Dedifferentiated amniotic fluid mesenchymal stem cell (primary cell): Measurements from ENCODE around the gene FGF19.
"Not testable (repeated sequence)": the region's sequence is repeated elsewhere in the genome, so short reads cannot be mapped to it uniquely, and the experiment has no call there.

ENCODE experiments used
- DNase-seq: peaks from one replicate; pipeline ENCODE4 v3.0.0-alpha.2; 2016; ENCODE audit errors: extremely low spot score

FGF19 gene

DNA sequence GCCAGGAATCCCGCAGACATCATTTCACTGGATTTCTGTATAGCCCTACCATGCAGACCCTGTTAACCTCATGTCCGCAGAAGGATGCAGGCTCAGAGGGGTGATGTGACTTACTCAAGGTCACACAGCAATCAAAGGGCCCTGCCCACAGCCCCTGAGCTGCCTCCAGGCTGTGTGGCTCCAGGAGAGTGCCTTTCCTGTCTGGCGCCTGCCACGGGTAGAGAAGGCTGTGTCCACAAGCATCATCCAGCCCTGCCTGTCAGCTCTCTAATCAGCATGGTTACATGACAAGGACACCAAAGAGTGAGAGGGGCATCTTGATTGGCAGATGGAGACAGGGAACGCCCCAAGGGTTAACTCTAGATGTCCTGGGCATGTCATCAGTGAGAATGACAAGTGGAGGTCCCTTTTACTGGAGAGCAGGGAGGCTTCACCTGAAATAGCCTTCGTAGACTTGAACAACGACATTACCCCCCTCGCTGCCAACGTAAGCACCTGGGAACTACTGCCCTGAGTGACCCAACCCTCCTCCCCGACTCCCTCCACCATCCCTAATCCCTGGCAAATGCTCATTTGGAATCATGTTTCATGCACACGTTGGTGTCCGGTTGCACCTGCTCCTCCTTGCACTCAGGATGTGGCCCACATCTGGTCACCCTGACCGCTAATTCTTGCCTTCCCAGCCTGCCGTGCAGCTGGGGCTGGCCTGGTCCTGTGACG is 6.9 kb downstream of the FGF19 start:
- DNase-seq, result no peak

DNA sequence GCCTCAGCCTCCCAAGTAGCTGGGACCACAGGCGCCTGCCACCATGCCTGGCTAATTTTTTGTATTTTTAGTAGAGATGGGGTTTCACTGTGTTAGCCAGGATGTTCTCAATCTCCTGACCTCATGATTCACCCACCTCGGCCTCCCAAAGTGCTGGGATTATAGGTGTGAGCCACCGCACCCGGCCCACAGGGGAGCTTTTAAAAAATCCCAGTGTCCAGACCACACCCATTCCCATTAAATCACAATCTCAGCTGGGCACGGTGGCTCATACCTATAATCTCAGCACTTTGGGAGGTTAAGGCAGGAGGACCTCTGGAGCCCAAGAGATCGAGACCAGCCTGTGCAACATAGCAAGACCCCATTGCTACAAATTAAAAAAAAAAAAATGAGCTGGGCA is 7.8 kb downstream of the FGF19 start:
- not testable (repeated sequence) for DNase-seq

DNA sequence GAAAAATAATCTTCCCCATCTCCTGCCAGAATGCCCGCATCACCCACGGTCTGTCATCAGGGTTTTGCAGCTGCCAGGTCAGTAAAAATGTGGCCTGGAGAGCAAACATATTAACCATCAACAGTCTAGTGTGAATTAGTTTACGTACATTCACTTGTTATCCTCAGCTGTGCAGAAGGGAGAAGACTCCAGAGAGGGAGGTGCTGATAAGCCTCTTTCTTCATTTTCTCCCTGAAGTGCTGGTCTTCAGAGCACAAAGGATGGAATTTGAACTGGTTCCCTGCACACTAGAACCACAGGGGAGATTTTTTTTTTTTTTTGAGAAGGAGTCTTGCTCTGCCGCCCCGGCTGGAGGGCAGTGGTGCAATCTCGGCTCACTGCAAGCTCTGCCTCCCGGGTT is 8.2 kb downstream of the FGF19 start:
- no peak for DNase-seq

DNA sequence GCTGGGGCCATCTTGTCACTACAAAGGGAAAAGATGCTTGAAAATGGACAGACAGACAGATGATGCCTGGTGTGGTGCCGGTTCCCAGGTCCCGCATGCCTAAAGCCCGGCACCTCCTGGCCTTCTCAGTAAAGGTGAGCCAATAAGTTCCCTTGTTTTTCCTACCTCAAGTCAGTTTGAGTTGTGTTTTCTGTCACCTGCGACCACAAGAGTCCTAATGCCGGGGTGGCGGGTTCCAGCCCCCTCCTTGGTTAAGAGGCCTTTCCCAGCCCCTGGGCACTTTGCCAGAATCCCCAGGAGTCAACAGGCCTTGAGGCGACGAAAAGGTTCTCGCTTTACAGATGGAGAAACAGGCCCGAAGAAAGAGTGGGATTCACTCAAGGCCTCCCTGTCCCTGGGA is 9.0 kb downstream of the FGF19 start:
- DNase-seq, result no peak

DNA sequence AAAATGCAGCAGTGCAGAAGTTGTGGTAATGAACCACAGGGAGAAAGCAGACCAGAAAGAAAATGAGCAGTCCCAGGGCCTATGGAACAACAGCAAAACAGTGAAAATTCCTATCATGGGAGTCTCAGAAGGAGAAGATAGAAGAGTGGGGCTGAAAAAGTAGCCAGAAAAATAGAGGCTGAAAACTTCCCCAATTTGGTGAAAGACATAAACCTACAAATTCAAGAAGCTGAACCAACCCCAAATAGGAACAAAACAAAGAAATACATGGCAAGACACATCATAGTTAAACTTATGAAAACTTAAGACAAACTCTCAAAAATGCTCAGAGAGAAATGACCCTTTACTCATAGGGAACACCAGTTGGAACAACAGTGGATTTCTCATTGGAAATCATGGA is 11.4 kb downstream of the FGF19 start:
- DNase-seq, result no peak

DNA sequence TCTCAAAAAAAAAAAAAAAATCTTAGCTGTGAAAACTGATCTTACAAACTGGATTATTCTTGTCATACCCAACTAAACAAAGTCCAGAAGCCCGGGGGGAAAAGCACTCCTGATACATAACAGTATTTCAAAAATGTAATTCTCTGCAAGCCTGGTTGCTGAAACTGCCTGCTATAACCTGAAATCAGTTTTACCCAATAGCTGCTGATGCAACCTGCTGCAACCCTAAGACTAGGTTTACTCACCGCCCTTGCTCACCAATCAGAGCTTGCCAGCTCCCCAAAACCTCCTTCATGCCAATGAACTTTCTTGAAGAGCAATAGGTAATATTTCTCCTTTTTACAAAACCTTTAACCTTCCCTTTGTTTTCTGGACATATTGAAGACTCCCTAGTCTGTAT is 12.4 kb downstream of the FGF19 start:
- peak; percentile 23 for DNase-seq

DNA sequence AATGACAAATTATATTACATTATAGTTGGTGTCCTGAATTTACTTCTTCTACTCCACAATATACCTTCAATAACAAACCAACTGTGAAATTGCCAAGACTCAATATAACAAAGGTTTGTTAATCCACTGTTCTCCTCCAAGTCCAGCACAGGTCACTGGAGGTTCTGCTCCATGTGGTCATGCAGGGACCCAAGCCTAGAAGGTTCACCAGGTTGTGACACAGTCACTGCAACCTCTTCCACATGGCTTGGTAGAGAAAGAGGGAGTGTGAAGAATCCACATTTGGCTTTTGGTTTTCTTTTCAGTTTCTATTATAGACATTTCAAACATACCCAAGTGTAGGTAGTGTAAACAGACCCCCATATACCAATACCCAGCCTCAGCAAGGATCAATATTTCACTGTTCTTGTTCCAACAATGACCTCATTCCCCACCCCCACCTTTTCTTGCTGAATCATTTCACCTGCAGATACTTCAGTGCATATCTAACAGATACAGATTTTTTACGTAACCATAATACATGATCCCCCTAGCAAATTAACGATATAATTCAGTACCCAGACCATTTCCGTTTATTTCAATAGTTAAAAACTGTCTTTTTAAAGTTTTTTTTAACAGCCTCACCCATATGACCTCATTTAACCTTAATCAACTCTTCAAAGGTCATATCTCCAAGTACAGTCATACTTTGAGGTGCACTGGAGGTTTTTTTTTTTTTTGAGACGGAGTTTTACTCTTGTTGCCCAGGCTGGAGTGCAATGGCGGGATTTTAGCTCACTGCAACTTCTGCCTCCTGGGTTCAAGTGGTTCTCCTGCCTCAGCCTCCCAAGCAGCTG is 14.1 kb downstream of the FGF19 start:
- DNase-seq, result no peak

DNA sequence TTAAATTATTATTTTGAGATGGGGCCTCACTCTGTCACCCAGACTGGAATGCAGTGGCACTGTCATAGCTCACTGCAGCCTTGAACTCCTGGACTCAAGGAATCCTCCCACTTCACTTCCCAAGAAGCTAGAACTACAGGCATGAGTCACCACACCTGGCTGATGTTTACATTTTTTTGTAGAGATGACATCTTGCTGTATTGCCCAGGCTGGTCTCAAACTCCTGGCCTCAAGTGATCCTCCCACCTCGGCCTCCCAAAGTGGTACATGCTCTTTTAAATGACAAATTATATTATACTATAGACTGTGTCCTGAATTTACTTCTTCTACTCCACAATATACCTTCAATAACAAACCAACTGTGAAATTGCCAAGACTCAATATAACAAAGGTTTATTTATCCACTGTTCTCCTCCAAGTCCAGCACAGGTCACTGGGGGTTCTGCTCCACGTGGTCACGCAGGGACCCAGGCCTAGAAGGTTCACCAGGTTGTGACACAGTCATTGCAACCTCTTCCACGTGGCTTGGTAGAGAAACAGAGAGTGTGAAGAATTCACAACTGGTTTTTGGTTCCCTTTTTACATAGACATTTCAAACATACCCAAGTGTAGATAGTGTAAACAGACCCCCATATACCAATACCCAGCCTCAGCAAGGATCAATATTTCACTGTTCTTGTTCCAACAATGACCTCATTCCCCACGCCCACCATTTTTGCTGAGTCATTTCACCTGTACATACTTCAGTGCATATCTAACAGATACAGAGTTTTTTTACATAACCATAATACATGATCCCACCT is 15.7 kb downstream of the FGF19 start:
- not testable (repeated sequence) for DNase-seq

DNA sequence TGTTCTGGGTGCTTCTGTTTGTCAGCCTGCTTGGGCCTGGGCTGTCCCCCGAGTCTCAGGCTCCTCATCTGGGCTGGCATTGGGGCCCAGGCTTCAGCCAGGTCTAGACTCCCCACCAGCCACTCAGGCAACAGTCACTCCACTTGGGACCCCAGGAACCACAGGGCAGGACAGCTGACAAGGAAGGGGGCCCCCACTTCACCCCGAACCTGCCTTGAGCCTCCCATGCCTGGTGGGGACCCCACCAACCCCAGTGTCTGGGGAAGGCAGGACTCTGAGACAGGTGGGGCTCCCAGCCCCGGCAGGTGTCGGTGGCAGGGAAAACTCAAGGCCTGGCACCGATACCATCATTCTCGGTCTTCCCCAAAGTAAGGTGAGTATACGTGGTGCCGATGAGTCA is 17.0 kb downstream of the FGF19 start:
- DNase-seq, result no peak

DNA sequence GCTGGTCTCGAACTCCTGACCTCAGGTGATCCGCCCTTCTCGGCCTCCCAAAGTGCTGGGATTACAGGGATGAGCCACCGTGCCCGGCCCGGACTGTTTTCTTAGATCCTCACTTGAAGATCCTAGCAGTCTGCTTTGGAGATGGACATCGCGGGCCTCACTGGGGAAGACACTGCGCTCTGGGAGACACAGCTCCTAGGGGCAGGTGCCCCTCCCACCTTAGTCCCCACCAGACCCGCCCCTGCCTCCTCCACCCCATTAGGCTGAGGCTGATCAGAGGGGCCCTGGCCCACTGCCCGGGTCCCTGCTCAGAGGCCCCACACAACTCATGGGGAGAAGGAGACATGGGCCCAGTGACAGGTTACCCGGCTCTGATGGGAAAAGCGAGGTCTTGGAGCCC is 17.4 kb downstream of the FGF19 start:
- no peak for DNase-seq

DNA sequence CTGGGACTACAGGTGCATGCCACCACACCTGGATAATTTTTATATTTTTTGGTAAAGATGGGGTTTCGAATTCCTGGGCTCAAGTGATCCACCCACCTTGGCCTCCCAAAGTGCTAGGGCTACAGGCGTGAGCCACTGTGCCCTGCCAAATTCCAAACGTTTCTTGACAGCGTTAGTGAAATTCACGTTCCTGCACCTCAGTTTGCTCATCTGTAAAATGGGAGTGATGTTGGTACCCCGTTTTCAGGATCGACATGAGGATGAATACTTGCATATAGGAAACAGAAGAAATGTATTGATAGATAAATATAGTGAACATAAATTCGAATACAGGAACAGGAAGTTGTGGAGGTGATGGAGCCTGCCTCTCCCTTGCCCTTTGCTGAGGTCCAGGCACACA is 18.5 kb downstream of the FGF19 start:
- DNase-seq, result no peak

DNA sequence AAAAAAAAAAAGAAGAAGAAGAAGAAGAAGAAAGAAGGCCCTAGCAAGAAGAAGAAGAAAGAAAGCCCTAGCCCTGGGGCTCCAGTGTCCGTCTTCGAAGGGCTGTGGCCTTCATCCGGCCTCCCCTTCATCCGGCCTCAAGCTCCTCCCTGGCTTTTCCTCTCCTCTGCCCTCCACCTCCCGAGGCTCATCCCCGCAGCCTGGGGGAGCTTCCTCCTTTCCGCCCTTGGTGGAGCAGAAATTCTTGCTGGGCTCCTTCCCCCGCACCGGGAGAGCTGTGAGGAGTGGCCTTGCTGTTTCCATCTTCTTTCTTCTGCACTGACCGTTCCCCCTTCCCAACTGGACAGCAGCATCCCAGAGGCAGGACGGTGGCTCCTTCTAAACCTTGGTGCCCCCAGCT is 19.2 kb downstream of the FGF19 start:
- no peak for DNase-seq

DNA sequence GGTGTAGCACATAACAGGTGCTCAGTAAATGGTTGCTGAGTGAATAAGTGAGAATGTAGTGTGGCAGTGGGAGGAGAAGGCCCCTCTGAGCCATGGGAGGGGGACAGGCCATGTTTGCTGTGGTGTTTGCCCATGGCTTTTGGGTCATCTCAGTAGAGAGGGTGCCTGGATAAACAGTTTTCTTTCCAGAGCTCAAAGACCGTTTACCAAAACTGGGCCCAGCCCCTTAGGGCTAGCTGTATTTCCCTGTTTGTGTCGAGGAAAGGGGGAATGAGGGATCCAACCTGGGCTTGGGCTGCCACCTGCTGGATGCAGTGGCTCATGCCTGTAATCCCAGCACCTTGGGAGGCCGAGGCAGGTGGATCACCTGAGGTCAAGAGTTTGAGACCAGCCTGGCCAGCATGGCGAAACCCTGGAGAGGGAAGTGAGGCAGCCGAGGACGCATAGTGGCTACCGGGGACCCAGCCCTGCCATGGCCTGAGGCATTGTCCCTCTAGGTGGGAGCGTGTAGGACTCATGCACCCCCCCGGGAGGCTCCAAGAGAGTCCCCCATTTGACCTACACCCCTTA is 20.0 kb downstream of the FGF19 start:
- DNase-seq, result no peak

DNA sequence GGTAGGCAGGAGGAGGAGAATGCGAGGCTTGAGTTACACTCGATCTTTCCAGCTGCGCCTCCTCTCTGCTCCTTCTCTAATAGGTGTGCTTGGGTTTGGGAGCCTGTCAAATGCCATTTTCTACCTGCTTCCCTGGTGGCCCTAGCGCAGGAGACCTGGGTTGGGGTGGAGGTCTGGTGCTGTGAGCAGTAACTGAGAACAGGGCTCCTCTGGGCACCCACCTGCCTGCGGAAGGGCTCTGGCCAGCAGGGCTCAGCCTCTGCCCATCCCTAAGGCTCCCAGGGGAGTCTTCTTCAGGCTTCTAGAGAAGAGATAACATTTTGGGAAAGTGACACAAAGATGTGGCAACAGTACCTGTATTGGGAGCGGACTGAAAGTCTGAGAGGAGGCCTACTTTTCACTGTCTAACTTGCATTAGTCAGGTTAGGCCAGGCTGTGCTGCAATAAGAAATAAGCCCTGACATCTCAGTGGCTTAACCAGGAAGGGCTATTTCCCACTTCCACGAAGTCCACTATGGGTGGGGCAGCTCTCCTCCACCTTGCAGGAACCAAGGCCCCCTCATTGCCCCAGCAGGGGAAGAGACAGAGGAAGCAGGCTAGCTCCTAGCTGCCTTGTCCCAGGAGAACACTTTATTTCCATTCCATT is 21.0 kb downstream of the FGF19 start:
- no peak for DNase-seq

DNA sequence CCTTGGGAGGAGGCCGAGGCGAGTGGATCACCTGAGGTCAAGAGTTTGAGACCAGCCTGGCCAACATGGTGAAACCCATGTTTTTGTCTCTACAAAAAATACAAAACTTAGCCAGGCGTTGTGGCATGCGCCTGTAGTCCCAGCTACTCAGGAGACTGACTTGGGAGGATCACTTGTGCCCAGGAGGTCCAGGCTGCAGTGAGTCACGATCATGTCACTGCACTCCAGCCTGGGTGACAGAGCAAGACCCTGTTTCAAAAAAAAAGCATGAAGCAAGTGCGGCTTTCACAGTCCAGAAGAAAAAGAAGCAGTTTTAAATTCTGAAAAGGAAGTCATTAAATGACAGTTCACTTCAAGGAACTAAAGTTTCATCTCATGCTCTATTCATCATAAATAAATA is 21.6 kb downstream of the FGF19 start:
- no peak for DNase-seq

DNA sequence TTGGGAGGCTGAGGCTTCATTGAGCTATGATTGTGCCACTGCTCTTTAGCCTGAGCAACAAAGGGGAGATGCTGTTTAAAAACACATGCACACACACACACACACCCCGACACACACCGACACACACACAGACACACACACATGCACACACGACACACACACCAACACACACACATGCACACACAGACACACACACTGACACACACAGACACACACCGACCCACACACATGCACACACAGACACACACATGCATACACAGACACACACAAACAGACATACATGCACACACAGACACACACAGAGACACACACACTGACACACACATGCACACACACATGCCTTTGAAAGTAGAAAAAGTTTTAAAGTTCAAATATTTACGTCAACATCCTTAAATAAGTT is 23.1 kb downstream of the FGF19 start:
- no peak for DNase-seq

DNA sequence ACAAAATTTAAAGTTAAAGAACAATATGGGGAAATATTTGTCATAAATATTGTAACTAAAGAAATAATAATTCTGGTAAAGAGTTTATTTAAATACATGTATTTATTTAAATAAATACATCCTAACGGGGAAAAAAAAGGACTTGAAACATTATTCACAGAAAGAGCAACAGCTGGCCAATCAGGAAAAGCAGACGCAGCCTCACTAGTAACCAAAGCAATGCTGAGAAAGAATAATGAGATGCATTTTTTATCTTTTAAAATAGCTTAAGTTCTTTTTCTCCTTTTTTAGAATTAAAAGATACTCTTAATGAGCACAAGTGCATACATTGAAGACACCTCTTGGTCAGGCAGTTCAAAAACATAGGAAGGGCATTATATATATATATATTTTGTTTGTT is 26.1 kb downstream of the FGF19 start:
- DNase-seq, result no peak

DNA sequence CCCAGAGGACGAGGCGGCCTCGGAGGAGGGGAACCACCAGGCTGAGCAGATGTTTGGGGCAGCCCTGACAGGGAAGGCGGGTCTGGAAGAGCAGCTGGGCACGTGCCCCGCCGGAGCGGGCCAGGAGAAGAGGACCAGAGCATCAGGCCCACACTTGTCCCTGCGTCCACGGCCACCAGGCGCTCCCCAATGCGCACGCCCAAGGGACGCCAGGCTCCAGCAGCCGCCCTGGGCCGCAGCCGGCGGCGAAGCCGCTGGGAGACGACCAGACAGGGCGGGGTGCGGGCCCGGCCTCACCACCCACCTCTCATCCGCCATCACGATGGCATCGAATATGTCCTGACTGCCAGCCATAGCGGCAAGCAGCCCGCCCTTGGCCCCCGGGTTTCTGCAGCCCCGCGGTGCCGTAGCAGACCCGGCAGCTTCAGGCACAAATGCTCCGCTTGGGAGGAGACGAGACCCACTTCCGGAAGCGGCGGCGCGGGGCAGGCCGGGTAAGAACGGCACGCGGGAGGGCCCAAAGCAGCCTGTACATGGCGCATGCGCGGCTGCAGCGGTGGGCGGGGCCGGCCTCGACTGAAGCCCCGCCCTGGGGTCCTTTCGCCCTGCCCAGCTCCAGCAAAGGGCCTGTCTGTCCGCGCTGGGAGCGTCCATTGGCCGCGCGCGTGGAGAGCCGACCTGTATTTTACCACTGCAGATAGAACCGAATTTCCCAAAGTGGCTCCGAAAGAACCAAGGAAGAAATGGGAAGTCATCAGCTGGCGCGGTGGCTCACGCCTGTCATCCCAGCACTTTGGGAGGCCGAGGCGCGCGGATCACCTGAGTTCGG is 28.7 kb downstream of the FGF19 start, which contains the start of gene LTO1:
Gene LTO1, minus strand, starts transcription at position 468 of the 829 bp plus-strand sequence. Its CDS starts 114 bp downstream, at position 354.
- peak; percentile 94 for DNase-seq

DNA sequence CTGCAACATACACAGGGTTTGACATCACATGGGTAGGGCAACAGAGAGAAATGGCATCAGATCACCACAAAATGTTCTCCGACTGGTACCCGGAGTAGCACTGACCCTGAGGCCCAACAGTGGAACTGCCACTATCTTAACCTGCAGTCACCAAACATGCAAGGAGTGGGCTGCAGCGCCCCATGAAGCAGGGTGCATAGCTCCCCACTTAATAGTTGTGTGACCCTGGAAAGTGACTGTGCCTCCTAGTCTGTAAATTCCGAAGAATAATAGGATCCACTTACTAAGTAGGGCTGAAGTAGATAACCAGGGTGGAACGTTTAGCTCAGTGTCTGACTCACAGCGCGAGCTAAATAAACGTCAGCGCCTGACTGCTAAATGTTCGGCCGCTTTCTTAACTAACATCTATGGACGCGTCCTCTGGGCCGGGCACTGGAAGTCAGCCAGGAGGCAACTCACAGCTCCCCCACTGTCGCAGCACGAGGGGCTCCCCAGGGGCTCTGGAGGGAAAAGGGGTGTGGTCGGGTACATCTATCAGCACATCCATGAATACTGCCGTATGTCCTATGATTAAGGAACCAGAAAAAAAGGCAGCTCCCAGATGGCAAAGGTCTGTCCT is 29.4 kb downstream of the FGF19 start:
- peak; percentile 77 for DNase-seq
